Measurements from ENCODE around the gene HCFC1R1.
A peak's percentile ranks its signal among the peaks of the same experiment; 100 is the strongest.

The HCFC1R1 gene

GRCh38 chr16:3019594-3020246 lies 4.0 kb downstream of the HCFC1R1 start:
- Histone ChIP-seq H3K9me3 (ENCODE audit: insufficient read depth, low read length, severe bottlenecking) (no peaks in the 10 kb centered on the region), H3K27ac (ENCODE audit: low read length) (0 out of 2 replicates have a peak overlapping the region, but pooled peaks have one; percentile 21), H3K9ac (ENCODE audit: low read depth, low read length) (peak overlapping the region; percentile 64), H3K4me3 (ENCODE audit: low read depth in 1 of 2, low read length in 2 of 2) (peak overlapping the region; percentile 6 to 61; a peak in 2 of 4 replicates), H3K36me3 (ENCODE audit: insufficient read depth, low read length) (no peaks in the 10 kb centered on the region), H4K20me1 (ENCODE audit: insufficient read depth, low read length) (peaks cover 7% of the 10 kb centered on the region), H3K4me1 (ENCODE audit: insufficient read depth, low read length) (peaks cover 49% of the 10 kb centered on the region), H2AFZ (ENCODE audit: low read depth, low read length) (peak overlapping the region; percentile 75), H3K79me2 (ENCODE audit: insufficient read depth, low read length) (peaks cover 4% of the 10 kb centered on the region), H3K27me3 (ENCODE audit: insufficient read depth, low read length, poor library complexity) (no peaks in the 10 kb centered on the region), H3K4me2 (ENCODE audit: insufficient read depth, low read length) (peak overlapping the region; percentile 83)
- no peak for ATAC-seq (ENCODE audit: insufficient read depth, low read depth)
- TF ChIP-seq, protein P1, sequence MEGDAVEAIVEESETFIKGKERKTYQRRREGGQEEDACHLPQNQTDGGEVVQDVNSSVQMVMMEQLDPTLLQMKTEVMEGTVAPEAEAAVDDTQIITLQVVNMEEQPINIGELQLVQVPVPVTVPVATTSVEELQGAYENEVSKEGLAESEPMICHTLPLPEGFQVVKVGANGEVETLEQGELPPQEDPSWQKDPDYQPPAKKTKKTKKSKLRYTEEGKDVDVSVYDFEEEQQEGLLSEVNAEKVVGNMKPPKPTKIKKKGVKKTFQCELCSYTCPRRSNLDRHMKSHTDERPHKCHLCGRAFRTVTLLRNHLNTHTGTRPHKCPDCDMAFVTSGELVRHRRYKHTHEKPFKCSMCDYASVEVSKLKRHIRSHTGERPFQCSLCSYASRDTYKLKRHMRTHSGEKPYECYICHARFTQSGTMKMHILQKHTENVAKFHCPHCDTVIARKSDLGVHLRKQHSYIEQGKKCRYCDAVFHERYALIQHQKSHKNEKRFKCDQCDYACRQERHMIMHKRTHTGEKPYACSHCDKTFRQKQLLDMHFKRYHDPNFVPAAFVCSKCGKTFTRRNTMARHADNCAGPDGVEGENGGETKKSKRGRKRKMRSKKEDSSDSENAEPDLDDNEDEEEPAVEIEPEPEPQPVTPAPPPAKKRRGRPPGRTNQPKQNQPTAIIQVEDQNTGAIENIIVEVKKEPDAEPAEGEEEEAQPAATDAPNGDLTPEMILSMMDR (IDR thresholded peaks at IDR 0.05; ENCODE audit: borderline replicate concordance, extremely low read depth, low read length, poor library complexity, severe bottlenecking) = no peak
- no peak for TF ChIP-seq EZH2 (IDR thresholded peaks at IDR 0.05; ENCODE audit: borderline replicate concordance, low read depth, low read length, severe bottlenecking)
- no peak for DNase-seq

DNA sequence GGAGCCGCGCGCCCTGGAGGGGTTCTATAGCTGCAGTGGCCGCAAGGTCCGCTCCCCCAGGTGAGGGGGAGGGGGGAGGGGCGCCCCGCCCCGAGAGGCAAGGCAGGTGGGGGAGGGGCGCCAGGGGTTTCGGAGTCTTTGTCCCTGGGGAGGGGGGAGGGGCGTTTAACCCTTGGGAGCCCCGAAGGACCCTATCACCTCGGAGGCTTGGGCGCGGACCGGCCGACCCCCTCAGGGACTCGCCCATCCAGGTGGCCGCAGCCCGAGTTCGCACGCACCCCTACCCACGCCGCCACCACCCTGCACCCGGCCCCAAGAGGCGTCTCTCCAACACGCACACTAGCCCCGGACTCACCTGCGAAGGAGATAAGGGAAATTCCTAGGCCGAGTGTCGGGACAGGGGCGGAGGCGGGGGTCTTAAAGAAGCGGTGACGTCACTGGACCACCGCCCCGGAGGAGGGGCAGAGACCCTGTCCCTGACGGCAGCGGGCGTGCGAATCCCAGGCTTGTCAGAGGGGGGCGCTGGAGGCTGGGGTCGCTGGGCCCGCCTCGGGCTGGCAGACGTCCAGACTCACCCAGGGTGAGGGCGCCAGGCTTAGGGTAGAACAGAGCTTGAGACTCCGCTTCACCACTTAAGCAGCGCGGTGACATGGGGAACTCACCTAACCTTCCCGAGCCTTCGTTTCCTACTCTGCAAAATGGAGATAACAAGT lies 5.8 kb downstream of the HCFC1R1 start, which contains the start of gene CLDN6:
CLDN6 (minus strand) TSS at position 390 of the 713 bp plus-strand sequence. CDS start 2,162 bp downstream, outside the sequence.
- Histone ChIP-seq H3K4me2 (ENCODE audit: insufficient read depth, low read length) (no peak within 1 kb of the TSS), H2AFZ (ENCODE audit: low read depth, low read length) (no peak within 1 kb of the TSS), H3K27ac (ENCODE audit: low read length) (no peak within 1 kb of the TSS)

GRCh38 chr16:3017344-3017743 lies 6.4 kb downstream of the HCFC1R1 start:
- Histone ChIP-seq H3K4me1 (ENCODE audit: insufficient read depth, low read length) (peaks cover 30% of the 10 kb centered on the region), H3K27ac (ENCODE audit: low read length) (no peak overlapping the region), H3K4me3 (ENCODE audit: low read depth in 1 of 2, low read length in 2 of 2) (no peak overlapping the region), H2AFZ (ENCODE audit: low read depth, low read length) (no peak overlapping the region), H3K9ac (ENCODE audit: low read depth, low read length) (no peak overlapping the region), H3K27me3 (ENCODE audit: insufficient read depth, low read length, poor library complexity) (no peaks in the 10 kb centered on the region), H4K20me1 (ENCODE audit: insufficient read depth, low read length) (peaks cover 7% of the 10 kb centered on the region; the same call in 1 of the 2 replicates), H3K36me3 (ENCODE audit: insufficient read depth, low read length) (no peaks in the 10 kb centered on the region), H3K79me2 (ENCODE audit: insufficient read depth, low read length) (no peaks in the 10 kb centered on the region; the same call in 1 of the 2 replicates), H3K9me3 (ENCODE audit: insufficient read depth, low read length, severe bottlenecking) (no peaks in the 10 kb centered on the region), H3K4me2 (ENCODE audit: insufficient read depth, low read length) (no peak overlapping the region)
- DNase-seq = no peak
- ATAC-seq (ENCODE audit: insufficient read depth, low read depth) = no peak
- no peak for TF ChIP-seq EZH2 (IDR thresholded peaks at IDR 0.05; ENCODE audit: borderline replicate concordance, low read depth, low read length, severe bottlenecking)
- TF ChIP-seq, protein P1 (IDR thresholded peaks at IDR 0.05; ENCODE audit: borderline replicate concordance, extremely low read depth, low read length, poor library complexity, severe bottlenecking) = no peak

More for the DNA sequence above, 5.8 kb downstream of the HCFC1R1 start, which contains the start of gene CLDN6:
- ATAC-seq (ENCODE audit: insufficient read depth, low read depth) (no peak), DNase-seq (peak; percentile 22)
- TF ChIP-seq EZH2 (IDR thresholded peaks at IDR 0.05; ENCODE audit: borderline replicate concordance, low read depth, low read length, severe bottlenecking) = no peak
- TF ChIP-seq, protein P1 (IDR thresholded peaks at IDR 0.05; ENCODE audit: borderline replicate concordance, extremely low read depth, low read length, poor library complexity, severe bottlenecking) = peak; percentile 28
- no peaks in the 10 kb centered on the region for H3K9me3 ChIP-seq (ENCODE audit: insufficient read depth, low read length, severe bottlenecking)
- H4K20me1 ChIP-seq (ENCODE audit: insufficient read depth, low read length) = peaks cover 7% of the 10 kb centered on the region; the same call in 1 of the 2 replicates
- H3K4me3 ChIP-seq (ENCODE audit: low read depth in 1 of 2, low read length in 2 of 2) = no peak within 1 kb of the TSS
- no peaks in the 10 kb centered on the region for H3K36me3 ChIP-seq (ENCODE audit: insufficient read depth, low read length)
- H3K79me2 ChIP-seq (ENCODE audit: insufficient read depth, low read length) = no peaks in the 10 kb centered on the region; the same call in 1 of the 2 replicates
- H3K27me3 ChIP-seq (ENCODE audit: insufficient read depth, low read length, poor library complexity) = no peaks in the 10 kb centered on the region
- H3K9ac ChIP-seq (ENCODE audit: low read depth, low read length) = no peak within 1 kb of the TSS
- peaks cover 36% of the 10 kb centered on the region for H3K4me1 ChIP-seq (ENCODE audit: insufficient read depth, low read length)
